OCI-LY3 (cell line): ENCODE results near the gene COL27A1.
A peak's percentile ranks its signal among the peaks of the same experiment; 100 is the strongest.

Experiments
- H2AFZ ChIP-seq: fragments of 200-600, 300-600 bp; shearing (Covaris generic); 2 replicates; pipeline ENCODE4 v1.6.0; 2014; ENCODE audit warnings: antibody characterized with exemption, low read depth, low read length
- H3K27ac ChIP-seq: fragments of 200-600, 300-600 bp; sonication (generic); 2 replicates; pipeline ENCODE4 v1.5.1; 2014; ENCODE audit warnings: mild to moderate bottlenecking, low read length, moderate library complexity, mixed read lengths
- H3K27me3 ChIP-seq: fragments of 200-600, 300-600 bp; sonication (generic); 2 replicates; pipeline ENCODE4 v1.6.1; 2014; ENCODE audit warnings: low read depth, low read length, mixed read lengths
- H3K36me3 ChIP-seq: fragments of 200-600, 300-600 bp; sonication (generic); replicated peaks from 2 replicates; pipeline ENCODE3; 2014; ENCODE audit warnings: low read depth, low read length, mixed read lengths
- H3K4me1 ChIP-seq: fragments of 300-600, 200-600 bp; sonication (generic); 2 replicates; pipeline ENCODE4 v1.6.1; 2014; ENCODE audit warnings: low read length, mixed read lengths
- H3K4me2 ChIP-seq: fragments of 200-600, 300-600 bp; sonication (generic); 2 replicates; pipeline ENCODE4 v1.6.1; 2014; ENCODE audit warnings: low read length, mixed read lengths
- H3K4me3 ChIP-seq: fragments of 300-600, 200-600 bp; sonication (generic); 2 replicates; pipeline ENCODE4 v1.5.1; 2014; ENCODE audit warnings: antibody characterized with exemption, mild to moderate bottlenecking, low read length, moderate library complexity
- H3K79me2 ChIP-seq: fragments of 300-600, 200-600 bp; shearing (Covaris generic); 2 replicates; pipeline ENCODE4 v1.6.1; 2014; ENCODE audit warnings: mild to moderate bottlenecking, low read length, mixed read lengths
- H3K9ac ChIP-seq: fragments of 300-600, 200-600 bp; shearing (Covaris generic); 2 replicates; pipeline ENCODE4 v1.6.0; 2014; ENCODE audit warnings: mild to moderate bottlenecking, low read length, moderate library complexity
- H3K9me3 ChIP-seq: fragments of 200-600, 300-600 bp; shearing (Covaris generic); 2 replicates; pipeline ENCODE4 v1.6.1; 2014; ENCODE audit warnings: low read length, mixed read lengths; ENCODE audit not compliant: insufficient read depth
- H4K20me1 ChIP-seq: fragments of 200-600, 300-600 bp; sonication (generic); 2 replicates; pipeline ENCODE4 v1.6.1; 2016; ENCODE audit warnings: low read length, mixed read lengths; ENCODE audit not compliant: insufficient read depth
- EZH2phosphoT487 ChIP-seq: fragments of 200-600 bp; shearing (Covaris generic); IDR thresholded peaks from 2 replicates; pipeline ENCODE4 v1.6.1; 2018; ENCODE audit warnings: antibody characterized with exemption, mixed run types, low read depth
- TF ChIP-seq, protein P1 (sequence below): fragments of 200-600, 300-600 bp; sonication (generic); IDR thresholded peaks from 2 replicates; pipeline ENCODE4 v1.5.1; 2014; ENCODE audit warnings: antibody characterized with exemption, low read length, low read depth

Gene COL27A1

DNA sequence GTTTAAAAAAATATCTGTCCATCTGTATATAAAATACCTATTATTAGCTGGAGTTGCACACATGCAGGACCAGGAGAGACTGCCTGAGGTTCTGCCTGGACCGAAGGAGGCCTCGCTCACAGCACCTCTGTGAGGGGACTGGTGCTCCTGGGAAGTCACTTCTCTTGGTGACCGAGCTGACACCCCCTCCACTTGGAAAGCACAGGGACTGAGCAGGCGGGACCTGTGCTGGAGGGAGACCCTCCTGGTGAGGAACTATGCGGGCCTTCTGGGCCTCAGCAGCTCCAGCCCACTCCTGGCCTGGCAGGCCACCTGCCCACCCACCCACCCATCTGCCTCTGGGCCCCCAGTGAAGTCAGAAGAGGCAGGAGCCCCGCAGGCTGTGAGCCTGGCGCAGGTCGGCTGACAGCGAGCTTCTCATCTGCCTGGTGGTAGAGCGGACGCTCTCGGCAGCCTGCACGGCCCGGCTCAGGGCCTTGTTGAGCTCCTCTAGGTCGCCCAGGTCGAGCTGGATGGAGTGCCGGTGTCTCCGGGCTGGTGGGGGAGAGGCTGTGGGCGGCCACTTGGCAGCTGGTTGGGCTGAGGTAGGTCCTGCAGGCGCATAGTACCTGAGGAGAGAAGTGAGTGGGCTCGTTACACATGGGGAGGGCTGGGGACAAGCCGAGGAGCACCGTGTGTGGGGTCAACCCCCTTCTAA, 181.5 kb downstream of the COL27A1 start:
- no peak overlapping the region for H3K4me3 ChIP-seq
- peaks cover 69% of the 10 kb centered on the region for H3K36me3 ChIP-seq
- no peaks in the 10 kb centered on the region for H3K79me2 ChIP-seq
- no peak overlapping the region for H2AFZ ChIP-seq
- no peaks in the 10 kb centered on the region for H3K9me3 ChIP-seq
- H3K27me3 ChIP-seq: no peaks in the 10 kb centered on the region
- H3K4me2 ChIP-seq: no peak overlapping the region
- peaks cover 19% of the 10 kb centered on the region for H3K4me1 ChIP-seq
- H3K9ac ChIP-seq: no peak overlapping the region
- H3K27ac ChIP-seq: no peak overlapping the region
- TF ChIP-seq, protein P1, sequence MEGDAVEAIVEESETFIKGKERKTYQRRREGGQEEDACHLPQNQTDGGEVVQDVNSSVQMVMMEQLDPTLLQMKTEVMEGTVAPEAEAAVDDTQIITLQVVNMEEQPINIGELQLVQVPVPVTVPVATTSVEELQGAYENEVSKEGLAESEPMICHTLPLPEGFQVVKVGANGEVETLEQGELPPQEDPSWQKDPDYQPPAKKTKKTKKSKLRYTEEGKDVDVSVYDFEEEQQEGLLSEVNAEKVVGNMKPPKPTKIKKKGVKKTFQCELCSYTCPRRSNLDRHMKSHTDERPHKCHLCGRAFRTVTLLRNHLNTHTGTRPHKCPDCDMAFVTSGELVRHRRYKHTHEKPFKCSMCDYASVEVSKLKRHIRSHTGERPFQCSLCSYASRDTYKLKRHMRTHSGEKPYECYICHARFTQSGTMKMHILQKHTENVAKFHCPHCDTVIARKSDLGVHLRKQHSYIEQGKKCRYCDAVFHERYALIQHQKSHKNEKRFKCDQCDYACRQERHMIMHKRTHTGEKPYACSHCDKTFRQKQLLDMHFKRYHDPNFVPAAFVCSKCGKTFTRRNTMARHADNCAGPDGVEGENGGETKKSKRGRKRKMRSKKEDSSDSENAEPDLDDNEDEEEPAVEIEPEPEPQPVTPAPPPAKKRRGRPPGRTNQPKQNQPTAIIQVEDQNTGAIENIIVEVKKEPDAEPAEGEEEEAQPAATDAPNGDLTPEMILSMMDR: no peak
- no peak for TF ChIP-seq EZH2phosphoT487
- peaks cover 7% of the 10 kb centered on the region; the same call in 1 of the 2 replicates for H4K20me1 ChIP-seq

DNA sequence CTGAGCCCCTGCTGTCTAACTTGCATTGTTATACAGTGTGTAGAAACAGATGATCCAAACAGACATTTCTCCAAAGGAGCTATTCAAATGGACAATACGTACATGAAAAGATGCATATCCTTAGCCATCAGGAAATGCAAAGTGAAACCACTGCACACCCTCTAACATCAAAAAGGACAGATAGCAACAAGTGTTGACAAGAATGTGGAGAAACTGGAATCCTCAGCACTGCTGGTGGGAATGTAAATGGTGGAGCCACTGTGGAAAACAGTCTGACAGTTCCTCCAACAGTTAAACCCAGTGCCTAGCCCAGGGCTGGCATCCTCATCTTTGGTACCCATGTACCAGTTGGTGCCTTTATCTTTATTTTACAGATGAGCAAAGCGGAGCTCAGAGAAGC, 182.8 kb downstream of the COL27A1 start:
- Histone ChIP-seq H3K27me3 (no peaks in the 10 kb centered on the region), H3K27ac (no peak overlapping the region), H3K36me3 (peaks cover 77% of the 10 kb centered on the region), H3K9ac (no peak overlapping the region), H3K9me3 (no peaks in the 10 kb centered on the region), H3K4me2 (no peak overlapping the region), H3K4me3 (no peak overlapping the region), H3K79me2 (no peaks in the 10 kb centered on the region), H3K4me1 (peaks cover 14% of the 10 kb centered on the region), H4K20me1 (peaks cover 7% of the 10 kb centered on the region; the same call in 1 of the 2 replicates), H2AFZ (no peak overlapping the region)
- TF ChIP-seq EZH2phosphoT487: no peak
- TF ChIP-seq, protein P1: no peak

DNA sequence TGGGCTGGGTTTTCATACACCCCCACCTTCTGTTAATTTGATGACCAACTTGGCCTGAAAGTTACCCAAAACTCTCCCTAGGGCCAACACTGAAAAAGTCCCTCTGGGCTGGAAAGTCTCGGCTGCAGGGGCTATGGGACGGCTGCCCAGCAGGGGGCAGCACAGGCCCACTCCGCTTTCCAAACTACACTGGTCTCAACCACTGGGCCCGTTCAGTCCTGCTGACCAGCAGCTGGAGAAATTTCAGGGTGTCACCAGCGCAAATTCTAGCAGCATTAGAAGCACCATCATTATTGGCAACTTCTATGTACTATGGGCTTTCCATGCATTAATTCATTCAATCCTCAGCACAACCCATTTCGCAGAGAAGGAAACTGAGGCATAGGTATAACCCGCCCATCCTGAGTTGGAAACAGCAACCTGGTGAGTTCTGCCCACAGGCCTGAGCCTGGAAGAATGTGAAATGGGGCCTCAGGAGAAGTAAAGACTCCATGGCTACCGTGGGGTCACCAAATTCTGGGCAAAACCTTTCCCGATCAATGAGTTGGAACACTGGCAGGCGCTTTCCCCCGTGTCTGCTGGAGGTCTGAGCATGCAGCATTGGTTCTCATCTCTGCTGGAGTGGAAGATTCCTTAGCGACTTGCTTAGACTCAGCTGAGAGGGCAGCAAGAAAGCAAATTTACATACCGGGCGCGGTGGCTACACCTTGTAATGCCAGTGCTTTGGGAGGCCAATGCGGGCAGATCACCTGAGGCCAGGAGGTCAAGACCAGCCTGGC, 184.0 kb downstream of the COL27A1 start:
- H3K4me2 ChIP-seq: no peak overlapping the region
- no peak overlapping the region for H3K9ac ChIP-seq
- TF ChIP-seq EZH2phosphoT487: no peak
- TF ChIP-seq, protein P1: peak; percentile 91
- H3K4me1 ChIP-seq: peaks cover 14% of the 10 kb centered on the region
- H2AFZ ChIP-seq: no peak overlapping the region
- H3K27ac ChIP-seq: no peak overlapping the region
- H3K79me2 ChIP-seq: no peaks in the 10 kb centered on the region
- H3K36me3 ChIP-seq: peaks cover 88% of the 10 kb centered on the region
- H3K9me3 ChIP-seq: no peaks in the 10 kb centered on the region
- peaks cover 7% of the 10 kb centered on the region; the same call in 1 of the 2 replicates for H4K20me1 ChIP-seq
- no peaks in the 10 kb centered on the region for H3K27me3 ChIP-seq
- no peak overlapping the region for H3K4me3 ChIP-seq

DNA sequence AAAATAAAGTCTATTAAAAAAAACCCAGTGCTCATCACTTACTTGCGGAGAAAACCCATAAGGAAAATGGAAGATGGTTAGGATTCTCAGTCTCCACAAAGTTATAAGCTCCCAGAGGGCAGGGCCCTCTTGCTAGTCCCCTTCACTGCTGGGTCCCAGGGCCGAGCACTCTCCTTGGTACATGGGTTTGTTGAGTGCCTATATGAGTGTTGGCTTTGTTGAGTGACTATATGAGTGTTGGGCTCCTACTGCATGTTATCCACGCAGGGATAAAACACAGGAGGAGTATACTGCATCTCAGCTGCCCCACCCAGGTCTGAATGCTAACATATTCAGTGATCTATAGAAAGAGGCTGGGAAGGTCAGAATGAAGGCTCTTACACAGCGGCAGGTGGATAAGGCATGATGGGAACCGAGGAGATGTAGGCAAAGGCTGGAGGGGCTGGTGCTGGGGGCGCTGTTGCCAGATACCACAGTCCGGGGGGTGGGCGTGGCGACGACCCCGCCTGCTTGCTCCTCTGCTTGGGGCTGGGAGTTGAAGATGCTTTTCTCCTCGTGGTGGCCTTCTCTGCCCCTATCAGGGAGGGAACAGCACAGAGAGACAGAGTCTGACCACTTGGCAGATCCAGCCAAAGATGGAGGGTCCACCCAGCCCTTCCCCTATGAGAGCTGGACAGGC, 186.0 kb downstream of the COL27A1 start:
- TF ChIP-seq, protein P1: no peak
- no peak for TF ChIP-seq EZH2phosphoT487
- Histone ChIP-seq H3K27ac (no peak overlapping the region), H3K4me1 (peaks cover 14% of the 10 kb centered on the region), H4K20me1 (peaks cover 7% of the 10 kb centered on the region; the same call in 1 of the 2 replicates), H2AFZ (no peak overlapping the region), H3K4me3 (no peak overlapping the region), H3K79me2 (no peaks in the 10 kb centered on the region), H3K27me3 (no peaks in the 10 kb centered on the region), H3K9ac (no peak overlapping the region), H3K36me3 (peaks cover 86% of the 10 kb centered on the region), H3K9me3 (no peaks in the 10 kb centered on the region), H3K4me2 (no peak overlapping the region)
